Effector memory CD8-positive, alpha-beta T cell (primary cell): Measurements from ENCODE around the gene COQ4.
"Not testable (repeated sequence)": the region's sequence is repeated elsewhere in the genome, so short reads cannot be mapped to it uniquely, and the experiment has no call there.

ENCODE experiments used
- ATAC-seq: fragments of 150-1000 bp; cut with Tn5 transposase; replicated peaks from 2 replicates; pipeline ENCODE4 v1.10.0; 2021; ENCODE audit warnings: mild to moderate bottlenecking, moderate library complexity
- DNase-seq, 3 experiments: peaks; one replicate each; pipeline ENCODE4 v3.0.0; 2021
- H3K27ac Mint-ChIP-seq, 2 donors: one replicate each; pipeline ENCODE4 v1.8.0; 2022; ENCODE audit warnings: mild to moderate bottlenecking in 2 of 2, mixed read lengths in 2 of 2, moderate library complexity in 2 of 2
- H3K27me3 Mint-ChIP-seq, 2 donors: one replicate each; pipeline ENCODE4 v1.8.0; 2022; ENCODE audit warnings: mixed read lengths in 2 of 2
- H3K36me3 Mint-ChIP-seq: one replicate; pipeline ENCODE4 v1.8.0; 2022; ENCODE audit warnings: mild to moderate bottlenecking, moderate library complexity, mixed read lengths; ENCODE audit not compliant: insufficient read depth
- H3K4me1 Mint-ChIP-seq, 2 donors: one replicate each; pipeline ENCODE4 v1.8.0; 2022; ENCODE audit warnings: low read depth in 2 of 2, mixed read lengths in 2 of 2
- H3K4me3 Mint-ChIP-seq, 2 donors: one replicate each; pipeline ENCODE4 v1.8.0; 2022; ENCODE audit warnings: mild to moderate bottlenecking in 2 of 2, mixed read lengths in 2 of 2, moderate library complexity in 2 of 2
- H3K9me3 Mint-ChIP-seq, 2 donors: one replicate each; pipeline ENCODE4 v1.8.0; 2022; ENCODE audit warnings: mixed read lengths in 2 of 2
- total RNA-seq, 9 experiments: gene quantifications; one replicate each; lab custom pipeline; 2026; lab: John Stamatoyannopoulos, UW

Gene COQ4
- total RNA-seq: 23.3 to 54.5 (median 49.0) reads per million in 9 experiments

- peak within 1 kb of the TSS; percentile 95 to 96 for H3K27ac Mint-ChIP-seq
- DNase-seq: peak; percentile 88 to 93 (median 89)
- peak within 1 kb of the TSS; percentile 91 to 95 for H3K4me3 Mint-ChIP-seq
- peaks cover 28% of the 10 kb centered on the region for H3K36me3 Mint-ChIP-seq
- peaks cover 17% of the 10 kb centered on the region in 2 donors for H3K4me1 Mint-ChIP-seq
- no peaks in the 10 kb centered on the region for H3K27me3 Mint-ChIP-seq
- H3K9me3 Mint-ChIP-seq: no peaks in the 10 kb centered on the region
- peak; percentile 86 for ATAC-seq
Measured at GRCh38 chr9:128322404-128323211, at the start of gene COQ4, which contains the start of gene TRUB2. Gene COQ4, plus strand, starts transcription at chr9:128322839. Its CDS starts 20 bp downstream, at chr9:128322859. Gene TRUB2, minus strand, starts transcription at chr9:128322447. Its CDS starts 39 bp downstream, at chr9:128322408.

GRCh38 chr9:128274245-128274644 is 48.4 kb upstream of the COQ4 start:
- Mint-ChIP-seq H3K27me3 (no peaks in the 10 kb centered on the region), H3K9me3 (no peaks in the 10 kb centered on the region), H3K27ac (peak overlapping the region in 1 of 2 donors; percentile 98), H3K36me3 (peaks cover 35% of the 10 kb centered on the region), H3K4me3 (peak overlapping the region; percentile 95 to 98), H3K4me1 (peaks cover 20 to 29% of the 10 kb centered on the region in 2 donors)
- ATAC-seq (no peak), DNase-seq (no peak)

GRCh38 chr9:128275198-128276007 is 47.2 kb upstream of the COQ4 start, which contains the start of gene GOLGA2:
Gene GOLGA2, minus strand, starts transcription at chr9:128276007. Its CDS starts 31 bp downstream, at chr9:128275976.
- H3K27me3 Mint-ChIP-seq: no peaks in the 10 kb centered on the region
- no peaks in the 10 kb centered on the region for H3K9me3 Mint-ChIP-seq
- ATAC-seq: peak; percentile 57
- H3K27ac Mint-ChIP-seq: peak within 1 kb of the TSS; percentile 98 to 99
- H3K4me1 Mint-ChIP-seq: peaks cover 22 to 29% of the 10 kb centered on the region in 2 donors
- H3K4me3 Mint-ChIP-seq: peak within 1 kb of the TSS; percentile 95 to 98
- H3K36me3 Mint-ChIP-seq: peaks cover 38% of the 10 kb centered on the region
- peak in 1 of 3 experiments; percentile 7 for DNase-seq

GRCh38 chr9:128276008-128276573 is 46.5 kb upstream of the COQ4 start, which contains the start of gene SWI5:
Gene SWI5, plus strand, starts transcription at chr9:128276276.
- peak; percentile 96 for ATAC-seq
- H3K4me1 Mint-ChIP-seq: peaks cover 22 to 29% of the 10 kb centered on the region in 2 donors
- H3K4me3 Mint-ChIP-seq: peak within 1 kb of the TSS; percentile 95 to 98
- peaks cover 38% of the 10 kb centered on the region for H3K36me3 Mint-ChIP-seq
- H3K27ac Mint-ChIP-seq: peak within 1 kb of the TSS; percentile 98 to 99
- DNase-seq: peak; percentile 99 to 100 (median 100)
- no peaks in the 10 kb centered on the region for H3K27me3 Mint-ChIP-seq
- H3K9me3 Mint-ChIP-seq: no peaks in the 10 kb centered on the region

GRCh38 chr9:128276574-128277270 is 45.9 kb upstream of the COQ4 start:
- H3K9me3 Mint-ChIP-seq: no peaks in the 10 kb centered on the region
- DNase-seq: peak in 1 of 3 experiments; percentile 5
- peaks cover 22 to 29% of the 10 kb centered on the region in 2 donors for H3K4me1 Mint-ChIP-seq
- peak overlapping the region; percentile 98 to 99 for H3K27ac Mint-ChIP-seq
- peak overlapping the region; percentile 95 to 98 for H3K4me3 Mint-ChIP-seq
- no peaks in the 10 kb centered on the region for H3K27me3 Mint-ChIP-seq
- ATAC-seq: no peak
- H3K36me3 Mint-ChIP-seq: peaks cover 38% of the 10 kb centered on the region

- H3K36me3 Mint-ChIP-seq: peaks cover 38% of the 10 kb centered on the region
- peaks cover 22% of the 10 kb centered on the region in 2 donors for H3K4me1 Mint-ChIP-seq
- H3K4me3 Mint-ChIP-seq, H3K9me3 Mint-ChIP-seq, H3K27me3 Mint-ChIP-seq, DNase-seq, ATAC-seq: not testable (repeated sequence)
- H3K27ac Mint-ChIP-seq: peak overlapping the region in 1 of 2 donors; percentile 15
Measured at GRCh38 chr9:128279088-128280073, 43.3 kb upstream of the COQ4 start.

- H3K36me3 Mint-ChIP-seq: peaks cover 41% of the 10 kb centered on the region
- no peaks in the 10 kb centered on the region for H3K27me3 Mint-ChIP-seq
- H3K27ac Mint-ChIP-seq: no peak overlapping the region
- H3K9me3 Mint-ChIP-seq: no peaks in the 10 kb centered on the region
- ATAC-seq: no peak
- no peak overlapping the region for H3K4me3 Mint-ChIP-seq
- peaks cover 14 to 21% of the 10 kb centered on the region in 2 donors for H3K4me1 Mint-ChIP-seq
- no peak for DNase-seq
Measured at GRCh38 chr9:128280084-128280622, 42.5 kb upstream of the COQ4 start.

- Mint-ChIP-seq H3K27me3 (no peaks in the 10 kb centered on the region), H3K4me1 (peaks cover 0 to 5% of the 10 kb centered on the region in 2 donors), H3K9me3 (no peaks in the 10 kb centered on the region), H3K27ac (no peak overlapping the region), H3K4me3 (no peak overlapping the region), H3K36me3 (peaks cover 30% of the 10 kb centered on the region)
- no peak for DNase-seq
- ATAC-seq: no peak
Measured at GRCh38 chr9:128282500-128282899, 40.1 kb upstream of the COQ4 start.

- H3K27me3 Mint-ChIP-seq: no peaks in the 10 kb centered on the region
- no peaks in the 10 kb centered on the region for H3K4me1 Mint-ChIP-seq
- no peaks in the 10 kb centered on the region for H3K9me3 Mint-ChIP-seq
- peak overlapping the region; percentile 12 to 36 for H3K27ac Mint-ChIP-seq
- DNase-seq (no peak), ATAC-seq (no peak)
- peaks cover 17% of the 10 kb centered on the region for H3K36me3 Mint-ChIP-seq
- no peak overlapping the region for H3K4me3 Mint-ChIP-seq
Measured at GRCh38 chr9:128285033-128285784, 37.4 kb upstream of the COQ4 start.

GRCh38 chr9:128286440-128286839 is 36.2 kb upstream of the COQ4 start:
- peak overlapping the region in 1 of 2 donors; percentile 62 for H3K27ac Mint-ChIP-seq

More at GRCh38 chr9:128286440-128286839, 36.2 kb upstream of the COQ4 start:
- Mint-ChIP-seq H3K4me3 (no peak overlapping the region), H3K27me3 (no peaks in the 10 kb centered on the region), H3K36me3 (peaks cover 17% of the 10 kb centered on the region), H3K9me3 (no peaks in the 10 kb centered on the region), H3K4me1 (no peaks in the 10 kb centered on the region)
- DNase-seq: no peak
- ATAC-seq: no peak
